Stimulated activated CD8-positive, alpha-beta memory T cell treated with anti-CD3 and anti-CD28 coated beads, Interleukin-4, amount 100 ng/mL, for 48 hours (primary cell): Measurements from ENCODE around the gene ATF7.

Experiments used
- DNase-seq: peaks from one replicate; pipeline ENCODE4 v3.0.0-alpha.2; 2020

Gene ATF7

GRCh38 chr12:53480491-53481442, 145.4 kb downstream of the ATF7 start:
- no peak for DNase-seq

- DNase-seq, result no peak
These were observed 146.9 kb downstream of the ATF7 start for GRCh38 chr12:53479331-53479730.

- no peak for DNase-seq
These were observed 147.3 kb downstream of the ATF7 start for GRCh38 chr12:53478865-53479264.

GRCh38 chr12:53476769-53477209, 149.4 kb downstream of the ATF7 start:
- DNase-seq, result no peak

- DNase-seq, result no peak
These were observed 151.4 kb downstream of the ATF7 start for GRCh38 chr12:53474819-53475218.

- no peak for DNase-seq
These were observed 152.1 kb downstream of the ATF7 start for GRCh38 chr12:53474077-53474476.

- DNase-seq, result no peak
These were observed 154.1 kb downstream of the ATF7 start for GRCh38 chr12:53472056-53472582.

- DNase-seq, result peak; percentile 17
These were observed 157.9 kb downstream of the ATF7 start for GRCh38 chr12:53468282-53468681.

GRCh38 chr12:53467880-53468279, 158.3 kb downstream of the ATF7 start:
- DNase-seq, result peak; percentile 10

- no peak for DNase-seq
These were observed 159.1 kb downstream of the ATF7 start for GRCh38 chr12:53467082-53467481.

GRCh38 chr12:53466640-53467039, 159.5 kb downstream of the ATF7 start:
- no peak for DNase-seq

- peak; percentile 19 for DNase-seq
These were observed 160.5 kb downstream of the ATF7 start for GRCh38 chr12:53465679-53466078.

GRCh38 chr12:53464685-53465418, 161.3 kb downstream of the ATF7 start:
- DNase-seq, result peak; percentile 9

GRCh38 chr12:53463802-53464560, 162.2 kb downstream of the ATF7 start:
- DNase-seq, result no peak

GRCh38 chr12:53462935-53463334, 163.2 kb downstream of the ATF7 start:
- DNase-seq, result no peak

- no peak for DNase-seq
These were observed 164.6 kb downstream of the ATF7 start for GRCh38 chr12:53461591-53461990.

- no peak for DNase-seq
These were observed 165.1 kb downstream of the ATF7 start for GRCh38 chr12:53461059-53461458.

- DNase-seq, result no peak
These were observed 167.1 kb downstream of the ATF7 start for GRCh38 chr12:53459097-53459496.
